ENCODE data around the gene DDI2.

- TF ChIP-seq REST (IDR thresholded peaks at IDR 0.05; ENCODE audit: borderline replicate concordance) = no peak
- no peak for TF ChIP-seq SMC3 (conservative IDR thresholded peaks at IDR 0.05; ENCODE audit: poor library complexity)
Observed at GRCh38 chr1:15696956-15697521, 79.8 kb downstream of the DDI2 start.

All from neural cell (in vitro differentiated cells).